Brain microvascular endothelial cell (primary cell): ENCODE results near the gene MAFG.

ENCODE experiments used
- DNase-seq: peaks from one replicate; pipeline ENCODE4 v3.0.0-alpha.2; 2020
- H3K27ac ChIP-seq: fragments of 250-450 bp; sonication (Bioruptor Pico); 2 replicates; pipeline ENCODE4 v1.5.1; 2020; ENCODE audit warnings: mild to moderate bottlenecking, moderate library complexity
- H3K27me3 ChIP-seq: fragments of 250-450 bp; sonication (Bioruptor Pico); replicated peaks from 2 replicates; pipeline ENCODE4 v1.5.1; 2020; ENCODE audit warnings: mild to moderate bottlenecking
- H3K36me3 ChIP-seq: fragments of 250-450 bp; sonication (Bioruptor Pico); replicated peaks from 2 replicates; pipeline ENCODE4 v1.5.1; 2020; ENCODE audit warnings: mild to moderate bottlenecking
- H3K4me3 ChIP-seq: 2 replicates; pipeline ENCODE4 v1.5.1; 2011; ENCODE audit warnings: low read depth, mild to moderate bottlenecking, control low read depth, low read length, moderate library complexity
- in situ Hi-C: cut with HindIII; loops from 2 replicates; pipeline ENCODE4 v1.10.0; 2017; ENCODE audit warnings: low sequenced_read_pairs, low pct_ligation_motif_present
- TF ChIP-seq, protein P1 (sequence below): IDR thresholded peaks from 2 replicates; pipeline ENCODE4 v1.5.1; 2011; ENCODE audit warnings: low read depth, mild to moderate bottlenecking, moderate library complexity, low read length, control low read depth, inconsistent platforms; ENCODE audit errors: missing control alignments

MAFG gene

DNA sequence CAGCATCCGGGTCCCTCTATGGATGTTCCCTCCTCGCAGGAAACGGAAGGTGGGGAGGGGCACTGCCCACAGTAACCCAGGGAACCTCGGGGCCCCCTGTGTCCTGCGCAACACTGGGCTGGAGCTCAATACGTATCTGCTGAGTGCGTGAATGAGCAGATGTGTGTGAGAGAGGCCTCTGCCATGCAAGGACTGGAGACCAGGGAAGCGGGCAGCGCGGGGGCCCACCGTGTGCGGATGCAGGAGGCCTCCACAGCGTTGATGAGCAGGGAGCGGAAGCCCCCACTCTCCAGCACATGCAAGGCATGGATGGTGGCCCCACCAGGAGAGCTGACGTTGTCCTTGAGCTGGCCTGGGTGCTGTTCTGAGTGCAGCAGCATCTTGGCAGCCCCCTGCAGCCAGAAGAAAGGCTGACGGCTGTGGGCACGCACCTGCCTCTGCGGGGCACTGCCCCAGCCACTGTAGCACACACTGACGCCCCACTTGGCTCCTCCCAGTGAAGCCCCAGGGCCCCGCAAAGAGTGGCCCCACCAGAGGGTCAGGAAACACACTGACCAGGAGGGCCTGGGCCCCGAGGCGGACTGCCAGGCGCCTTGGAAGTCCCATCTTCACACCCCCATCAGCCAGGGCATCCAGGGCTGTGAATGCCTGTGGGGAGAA lies 6.7 kb upstream of the MAFG start:
- no peak overlapping the region for H3K4me3 ChIP-seq
- no peak for DNase-seq
- no peak overlapping the region for H3K27ac ChIP-seq
- H3K36me3 ChIP-seq = peaks cover 10% of the 10 kb centered on the region
- H3K27me3 ChIP-seq = no peaks in the 10 kb centered on the region
- in situ Hi-C loops = no loop called here
- TF ChIP-seq, protein P1, sequence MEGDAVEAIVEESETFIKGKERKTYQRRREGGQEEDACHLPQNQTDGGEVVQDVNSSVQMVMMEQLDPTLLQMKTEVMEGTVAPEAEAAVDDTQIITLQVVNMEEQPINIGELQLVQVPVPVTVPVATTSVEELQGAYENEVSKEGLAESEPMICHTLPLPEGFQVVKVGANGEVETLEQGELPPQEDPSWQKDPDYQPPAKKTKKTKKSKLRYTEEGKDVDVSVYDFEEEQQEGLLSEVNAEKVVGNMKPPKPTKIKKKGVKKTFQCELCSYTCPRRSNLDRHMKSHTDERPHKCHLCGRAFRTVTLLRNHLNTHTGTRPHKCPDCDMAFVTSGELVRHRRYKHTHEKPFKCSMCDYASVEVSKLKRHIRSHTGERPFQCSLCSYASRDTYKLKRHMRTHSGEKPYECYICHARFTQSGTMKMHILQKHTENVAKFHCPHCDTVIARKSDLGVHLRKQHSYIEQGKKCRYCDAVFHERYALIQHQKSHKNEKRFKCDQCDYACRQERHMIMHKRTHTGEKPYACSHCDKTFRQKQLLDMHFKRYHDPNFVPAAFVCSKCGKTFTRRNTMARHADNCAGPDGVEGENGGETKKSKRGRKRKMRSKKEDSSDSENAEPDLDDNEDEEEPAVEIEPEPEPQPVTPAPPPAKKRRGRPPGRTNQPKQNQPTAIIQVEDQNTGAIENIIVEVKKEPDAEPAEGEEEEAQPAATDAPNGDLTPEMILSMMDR = no peak

DNA sequence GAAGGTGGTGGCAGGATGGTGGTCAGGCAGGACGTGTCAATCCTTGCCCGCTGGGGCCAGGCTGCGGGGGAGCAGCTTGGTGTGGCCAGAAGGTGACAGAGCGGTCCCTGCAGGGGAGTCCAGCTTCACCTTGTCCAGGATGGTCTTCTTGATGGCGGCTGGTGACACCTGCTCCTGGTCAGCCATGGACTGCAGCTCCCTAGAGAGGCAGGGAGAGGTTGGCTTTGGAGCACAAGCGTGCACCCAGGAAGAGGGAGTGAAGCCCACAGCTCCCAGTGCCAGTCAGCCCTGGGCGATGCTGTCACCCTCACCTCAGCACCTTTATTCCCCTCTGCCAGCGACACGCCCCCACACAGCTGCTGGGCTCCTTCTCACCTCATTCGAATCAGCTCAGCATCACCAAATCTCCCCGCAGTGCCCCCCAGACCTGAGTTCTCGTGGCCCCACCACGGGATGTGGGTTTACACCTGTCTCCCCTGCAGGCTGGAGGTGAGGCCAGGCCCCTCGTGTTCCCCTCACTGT lies 5.7 kb upstream of the MAFG start:
- DNase-seq = no peak
- in situ Hi-C loops = no loop called here
- TF ChIP-seq, protein P1 = no peak
- Histone ChIP-seq H3K36me3 (peaks cover 10% of the 10 kb centered on the region), H3K27ac (no peak overlapping the region), H3K27me3 (no peaks in the 10 kb centered on the region), H3K4me3 (no peak overlapping the region)

DNA sequence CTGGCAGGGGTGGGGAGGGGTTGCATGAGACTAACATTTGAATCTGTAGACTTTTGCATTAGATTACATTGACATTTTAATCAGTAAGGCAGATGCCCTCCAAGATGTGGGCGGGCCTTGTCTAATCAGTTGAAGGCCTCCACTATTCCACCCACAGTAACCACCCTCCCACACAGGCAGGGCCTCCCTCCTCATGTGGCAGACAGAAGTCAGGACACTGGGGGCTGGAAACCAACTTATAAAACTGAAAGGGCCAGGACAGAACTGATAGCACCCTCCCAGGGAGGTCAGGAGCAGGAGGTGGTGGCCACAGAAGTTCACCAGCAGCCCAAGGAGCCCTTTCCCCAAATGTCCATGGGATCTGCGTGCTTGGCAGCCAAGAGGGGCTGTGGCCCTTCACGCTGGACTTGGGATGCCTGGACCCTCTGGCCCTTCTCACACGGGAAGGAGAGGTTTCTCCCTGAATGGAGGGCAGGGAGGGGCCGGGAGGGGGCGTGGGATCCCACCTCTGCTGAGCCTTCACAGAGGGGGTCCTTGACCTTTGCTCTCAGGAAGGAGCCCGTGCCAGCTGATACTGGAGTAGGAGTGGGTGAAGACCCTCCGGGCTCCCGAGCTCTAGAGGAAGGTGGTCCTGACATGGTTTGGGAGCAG lies 4.9 kb upstream of the MAFG start:
- Histone ChIP-seq H3K27ac (no peak overlapping the region), H3K27me3 (no peaks in the 10 kb centered on the region), H3K36me3 (peaks cover 10% of the 10 kb centered on the region), H3K4me3 (no peak overlapping the region)
- TF ChIP-seq, protein P1 = no peak
- no peak for DNase-seq
- in situ Hi-C loops = no loop called here

DNA sequence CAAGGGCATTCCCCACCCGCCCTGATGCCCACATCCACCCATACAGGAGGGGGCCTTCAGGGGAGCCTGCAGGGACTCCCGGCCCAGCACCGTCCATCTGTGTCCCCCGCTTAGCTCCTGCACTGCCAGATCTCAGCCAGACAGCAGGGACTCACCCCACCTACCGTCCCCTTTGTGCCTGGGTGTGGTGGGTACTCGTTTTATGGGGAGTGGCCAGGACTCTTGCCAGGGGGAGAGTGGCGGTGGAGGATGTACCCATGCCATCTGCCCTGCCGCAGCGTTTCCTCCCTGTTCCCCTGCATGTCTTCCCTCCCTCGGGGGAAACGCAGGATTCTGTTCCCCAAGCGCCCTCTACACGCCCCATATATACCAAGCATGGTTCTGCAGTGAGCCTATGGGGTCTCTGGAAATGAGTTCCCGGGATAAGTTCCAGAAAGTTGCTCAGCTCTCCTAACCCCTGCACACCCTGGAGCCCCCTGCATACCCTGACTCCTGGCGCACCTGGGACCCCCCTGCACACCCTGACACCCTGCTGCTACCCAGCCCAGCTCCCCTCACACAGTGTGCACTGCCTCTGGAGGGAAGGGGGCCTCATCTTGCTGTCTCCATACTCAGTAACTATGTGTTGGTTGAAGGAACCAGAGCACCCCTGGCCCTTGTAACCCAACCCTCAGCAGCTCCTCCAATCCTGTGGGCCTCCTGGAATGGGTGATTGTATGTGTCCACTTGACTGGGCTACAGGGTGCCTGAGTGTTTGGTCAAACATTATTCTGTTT lies 4.2 kb upstream of the MAFG start:
- no peak for DNase-seq
- TF ChIP-seq, protein P1 = no peak
- Histone ChIP-seq H3K4me3 (no peak overlapping the region), H3K27ac (no peak overlapping the region), H3K27me3 (no peaks in the 10 kb centered on the region), H3K36me3 (peaks cover 10% of the 10 kb centered on the region)
- in situ Hi-C loops = no loop called here

DNA sequence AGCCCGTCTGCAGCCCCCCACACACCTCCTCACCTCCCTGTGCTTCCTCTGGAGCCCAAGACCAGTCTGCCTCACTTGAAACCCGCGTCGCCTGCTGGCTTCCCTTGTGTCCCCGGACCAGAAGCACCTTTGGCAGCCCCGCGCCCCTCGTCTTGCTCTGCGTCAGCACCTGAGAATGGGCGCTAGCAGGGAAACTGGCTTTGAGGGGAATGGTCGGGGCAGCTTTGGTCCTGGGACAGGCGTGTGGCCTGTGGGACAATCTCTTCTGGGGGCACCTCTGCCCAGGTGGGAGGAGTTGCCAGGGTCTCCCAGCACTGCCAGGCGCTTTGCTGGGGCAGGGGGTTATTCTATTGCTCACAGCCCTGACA lies 3.6 kb upstream of the MAFG start:
- Histone ChIP-seq H3K36me3 (peaks cover 10% of the 10 kb centered on the region), H3K27me3 (no peaks in the 10 kb centered on the region), H3K4me3 (no peak overlapping the region), H3K27ac (no peak overlapping the region)
- DNase-seq = no peak
- in situ Hi-C loops = no loop called here
- TF ChIP-seq, protein P1 = no peak
